ENCODE data around the gene CDH12.
"Not testable (repeated sequence)": the region's sequence is repeated elsewhere in the genome, so short reads cannot be mapped to it uniquely, and the experiment has no call there.

Gene CDH12

DNA sequence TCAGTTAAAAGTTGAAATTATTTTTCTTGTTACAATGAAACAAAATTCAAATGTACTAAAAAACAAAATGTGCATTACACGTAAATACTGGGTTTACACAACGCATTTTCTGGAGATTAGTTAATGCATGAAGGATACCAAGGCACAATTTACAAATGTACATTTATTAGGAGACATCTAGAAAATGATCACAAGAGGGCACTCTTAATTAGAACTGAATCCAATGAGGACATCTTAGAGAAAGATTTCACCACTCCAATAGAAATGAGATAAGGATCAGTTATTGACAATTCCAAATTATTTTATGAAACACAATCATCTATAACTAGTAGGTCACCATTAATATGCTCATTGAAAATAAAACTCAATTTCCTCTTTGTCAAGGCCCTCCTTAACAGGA lies 36.6 kb upstream of the CDH12 start:
- peak; percentile 13 for DNase-seq (ENCODE audit: low spot score)
- TF ChIP-seq, protein P1, sequence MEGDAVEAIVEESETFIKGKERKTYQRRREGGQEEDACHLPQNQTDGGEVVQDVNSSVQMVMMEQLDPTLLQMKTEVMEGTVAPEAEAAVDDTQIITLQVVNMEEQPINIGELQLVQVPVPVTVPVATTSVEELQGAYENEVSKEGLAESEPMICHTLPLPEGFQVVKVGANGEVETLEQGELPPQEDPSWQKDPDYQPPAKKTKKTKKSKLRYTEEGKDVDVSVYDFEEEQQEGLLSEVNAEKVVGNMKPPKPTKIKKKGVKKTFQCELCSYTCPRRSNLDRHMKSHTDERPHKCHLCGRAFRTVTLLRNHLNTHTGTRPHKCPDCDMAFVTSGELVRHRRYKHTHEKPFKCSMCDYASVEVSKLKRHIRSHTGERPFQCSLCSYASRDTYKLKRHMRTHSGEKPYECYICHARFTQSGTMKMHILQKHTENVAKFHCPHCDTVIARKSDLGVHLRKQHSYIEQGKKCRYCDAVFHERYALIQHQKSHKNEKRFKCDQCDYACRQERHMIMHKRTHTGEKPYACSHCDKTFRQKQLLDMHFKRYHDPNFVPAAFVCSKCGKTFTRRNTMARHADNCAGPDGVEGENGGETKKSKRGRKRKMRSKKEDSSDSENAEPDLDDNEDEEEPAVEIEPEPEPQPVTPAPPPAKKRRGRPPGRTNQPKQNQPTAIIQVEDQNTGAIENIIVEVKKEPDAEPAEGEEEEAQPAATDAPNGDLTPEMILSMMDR (IDR thresholded peaks at IDR 0.05; ENCODE audit: extremely low read depth, insufficient read depth, missing control alignments): peak; percentile 26
- in situ Hi-C loops (cut with MboI; ENCODE audit: low pct_unique_long_range_greater_than_20kb, low sequenced_read_pairs, unreplicated experiment): no loop called here

GRCh38 chr5:22887566-22887965 lies 34.4 kb upstream of the CDH12 start:
- no peak for DNase-seq (ENCODE audit: low spot score)
- TF ChIP-seq, protein P1 (IDR thresholded peaks at IDR 0.05; ENCODE audit: extremely low read depth, insufficient read depth, missing control alignments): no peak
- in situ Hi-C loops (cut with MboI; ENCODE audit: low pct_unique_long_range_greater_than_20kb, low sequenced_read_pairs, unreplicated experiment): no loop called here

- in situ Hi-C loops (cut with MboI; ENCODE audit: low pct_unique_long_range_greater_than_20kb, low sequenced_read_pairs, unreplicated experiment): not testable (repeated sequence)
Measured at GRCh38 chr5:22858911-22859310, 5.8 kb upstream of the CDH12 start.

DNA sequence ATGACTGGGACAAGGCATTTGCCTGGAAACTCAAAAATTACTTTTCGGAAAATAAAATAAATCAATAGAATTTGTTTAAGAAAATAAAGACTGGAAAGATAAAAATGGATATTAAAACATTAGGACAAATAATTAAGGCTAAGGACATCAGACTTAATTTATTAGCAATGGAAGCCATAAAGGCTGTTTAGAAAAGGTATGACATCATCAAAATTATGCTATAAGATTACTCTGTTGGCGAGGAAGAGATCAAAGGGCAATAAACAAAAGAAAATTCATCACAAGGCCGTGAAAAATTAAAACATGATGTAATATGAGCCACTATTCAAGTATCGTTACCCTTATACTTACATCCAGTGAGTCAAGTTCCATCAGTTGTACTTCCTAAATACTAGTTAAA lies 2.7 kb upstream of the CDH12 start:
- no peak for DNase-seq (ENCODE audit: low spot score)
- TF ChIP-seq, protein P1 (IDR thresholded peaks at IDR 0.05; ENCODE audit: extremely low read depth, insufficient read depth, missing control alignments): no peak
- in situ Hi-C loops (cut with MboI; ENCODE audit: low pct_unique_long_range_greater_than_20kb, low sequenced_read_pairs, unreplicated experiment): no loop called here

More at GRCh38 chr5:22858911-22859310, 5.8 kb upstream of the CDH12 start:
- DNase-seq (ENCODE audit: low spot score): not testable (repeated sequence)

DNA sequence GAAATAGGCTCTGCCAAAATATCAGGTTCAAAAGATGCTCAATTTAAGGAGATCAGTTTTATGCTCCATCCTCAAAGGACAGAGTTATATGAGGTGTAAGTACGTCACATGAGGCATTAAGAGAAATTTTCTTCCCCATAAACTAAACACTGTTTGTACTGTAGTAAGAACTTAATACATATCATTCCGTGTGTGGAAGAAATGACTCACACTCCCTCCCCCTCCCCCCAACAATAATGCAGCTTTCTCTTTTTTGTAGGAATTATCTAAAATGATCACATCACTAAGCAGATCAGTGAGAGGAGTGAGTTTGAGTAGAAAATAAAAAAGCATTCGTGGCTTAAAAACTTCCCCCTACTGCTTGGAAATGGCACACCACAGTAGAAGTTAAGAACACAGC lies 2.2 kb downstream of the CDH12 start:
- TF ChIP-seq, protein P1 (IDR thresholded peaks at IDR 0.05; ENCODE audit: extremely low read depth, insufficient read depth, missing control alignments): no peak
- no peak for DNase-seq (ENCODE audit: low spot score)
- in situ Hi-C loops (cut with MboI; ENCODE audit: low pct_unique_long_range_greater_than_20kb, low sequenced_read_pairs, unreplicated experiment): no loop called here

GRCh38 chr5:22846693-22847092 lies 6.5 kb downstream of the CDH12 start:
- in situ Hi-C loops (cut with MboI; ENCODE audit: low pct_unique_long_range_greater_than_20kb, low sequenced_read_pairs, unreplicated experiment): no loop called here
- TF ChIP-seq, protein P1 (IDR thresholded peaks at IDR 0.05; ENCODE audit: extremely low read depth, insufficient read depth, missing control alignments): no peak
- no peak for DNase-seq (ENCODE audit: low spot score)

DNA sequence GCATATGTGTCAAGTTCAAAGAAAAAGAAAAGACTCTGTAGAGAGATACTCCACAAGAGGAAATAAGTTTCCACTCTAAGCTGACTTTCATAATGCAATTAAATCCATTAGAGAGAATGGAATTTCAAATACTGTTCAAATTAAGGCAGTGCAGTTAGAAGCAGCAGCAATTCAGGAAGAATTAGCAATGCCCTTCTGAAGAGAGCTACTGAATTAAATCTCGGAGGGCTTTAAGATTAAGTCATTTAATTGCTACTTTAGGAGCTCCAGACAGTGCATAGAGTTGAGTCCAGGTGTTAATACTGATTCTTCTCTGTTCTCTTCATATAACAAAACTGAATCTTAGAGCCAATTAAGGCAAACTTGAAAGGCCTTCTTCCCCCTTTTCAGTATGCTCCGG lies 8.5 kb downstream of the CDH12 start:
- no peak for DNase-seq (ENCODE audit: low spot score)
- TF ChIP-seq, protein P1 (IDR thresholded peaks at IDR 0.05; ENCODE audit: extremely low read depth, insufficient read depth, missing control alignments): no peak
- in situ Hi-C loops (cut with MboI; ENCODE audit: low pct_unique_long_range_greater_than_20kb, low sequenced_read_pairs, unreplicated experiment): no loop called here
